Suppressor macrophage (primary cell): Measurements from ENCODE around the gene PCDHB11.
"Not testable (repeated sequence)": the region's sequence is repeated elsewhere in the genome, so short reads cannot be mapped to it uniquely, and the experiment has no call there.

Experiments used
- DNase-seq, 4 experiments: peaks; one replicate each; pipeline ENCODE4 v3.0.0-alpha.2; 2020 to 2022

PCDHB11 gene

GRCh38 chr5:141186897-141187512 lies 12.4 kb upstream of the PCDHB11 start, which contains the start of gene PCDHB9:
Gene PCDHB9, plus strand, starts transcription at chr5:141187161. Its CDS starts 158 bp downstream, at chr5:141187319.
- DNase-seq, result peak in 3 of 4 experiments; percentile 5 to 28 (median 18)

- DNase-seq, result not testable (repeated sequence)
These were observed 10.7 kb upstream of the PCDHB11 start for GRCh38 chr5:141188682-141189081.

- DNase-seq, result not testable (repeated sequence)
These were observed 10.3 kb upstream of the PCDHB11 start for GRCh38 chr5:141189131-141189530.

GRCh38 chr5:141192110-141192725 lies 7.2 kb upstream of the PCDHB11 start, which contains the start of gene PCDHB10:
Gene PCDHB10, plus strand, starts transcription at chr5:141192353. Its CDS starts 200 bp downstream, at chr5:141192553.
- DNase-seq, result peak; percentile 2 to 26 (median 16)

GRCh38 chr5:141194332-141194731 lies 5.1 kb upstream of the PCDHB11 start:
- DNase-seq, result not testable (repeated sequence)

- no peak for DNase-seq
These were observed 3.1 kb upstream of the PCDHB11 start for GRCh38 chr5:141196363-141196762.

- DNase-seq, result not testable (repeated sequence)
These were observed 1.7 kb downstream of the PCDHB11 start for GRCh38 chr5:141201126-141201525.

- not testable (repeated sequence) for DNase-seq
These were observed 2.2 kb downstream of the PCDHB11 start for GRCh38 chr5:141201646-141202045.

- no peak for DNase-seq
These were observed 9.1 kb downstream of the PCDHB11 start, which contains the start of gene PCDHB12 for GRCh38 chr5:141208478-141208877. Gene PCDHB12, plus strand, starts transcription at chr5:141208719. Its CDS starts 189 bp downstream, at chr5:141208908.

GRCh38 chr5:141210281-141210680 lies 10.9 kb downstream of the PCDHB11 start:
- DNase-seq, result not testable (repeated sequence)

GRCh38 chr5:141210849-141211248 lies 11.4 kb downstream of the PCDHB11 start:
- DNase-seq, result not testable (repeated sequence)

- peak in 2 of 4 experiments; percentile 2 to 10 for DNase-seq
These were observed 14.4 kb downstream of the PCDHB11 start, which contains the start of gene PCDHB13 for GRCh38 chr5:141213656-141214339. Gene PCDHB13, plus strand, starts transcription at chr5:141213919. Its CDS starts 205 bp downstream, at chr5:141214124.

- not testable (repeated sequence) for DNase-seq
These were observed 15.2 kb downstream of the PCDHB11 start for GRCh38 chr5:141214583-141214982.

GRCh38 chr5:141215504-141215903 lies 16.1 kb downstream of the PCDHB11 start:
- not testable (repeated sequence) for DNase-seq

GRCh38 chr5:141216035-141216434 lies 16.6 kb downstream of the PCDHB11 start:
- DNase-seq, result not testable (repeated sequence)

GRCh38 chr5:141223112-141223783 lies 23.8 kb downstream of the PCDHB11 start, which contains the start of gene PCDHB14:
Gene PCDHB14, plus strand, starts transcription at chr5:141223343. Its CDS starts 163 bp downstream, at chr5:141223506.
- DNase-seq, result peak in 2 of 4 experiments; percentile 1 to 5

GRCh38 chr5:141224844-141225243 lies 25.4 kb downstream of the PCDHB11 start:
- not testable (repeated sequence) for DNase-seq

- DNase-seq, result not testable (repeated sequence)
These were observed 26.0 kb downstream of the PCDHB11 start for GRCh38 chr5:141225421-141225820.

- DNase-seq, result no peak
These were observed 34.8 kb downstream of the PCDHB11 start for GRCh38 chr5:141234109-141234667.

- DNase-seq, result not testable (repeated sequence)
These were observed 36.5 kb downstream of the PCDHB11 start for GRCh38 chr5:141235922-141236321.

- DNase-seq, result no peak
These were observed 37.3 kb downstream of the PCDHB11 start for GRCh38 chr5:141236516-141237313.
